ENCODE measurements around the gene GALNT11. TPM values are rescaled to one million over a fixed set of nuclear protein-coding genes. Genes with fewer than 3 reads are reported as not detected.

The GALNT11 gene
- total and polyA plus RNA-seq, 9 of the 15 experiments (the other 6 are each of a cell fraction or from before 2014, with no cell fraction given): 8.2 to 59.5 (median 36.5) TPM

DNA sequence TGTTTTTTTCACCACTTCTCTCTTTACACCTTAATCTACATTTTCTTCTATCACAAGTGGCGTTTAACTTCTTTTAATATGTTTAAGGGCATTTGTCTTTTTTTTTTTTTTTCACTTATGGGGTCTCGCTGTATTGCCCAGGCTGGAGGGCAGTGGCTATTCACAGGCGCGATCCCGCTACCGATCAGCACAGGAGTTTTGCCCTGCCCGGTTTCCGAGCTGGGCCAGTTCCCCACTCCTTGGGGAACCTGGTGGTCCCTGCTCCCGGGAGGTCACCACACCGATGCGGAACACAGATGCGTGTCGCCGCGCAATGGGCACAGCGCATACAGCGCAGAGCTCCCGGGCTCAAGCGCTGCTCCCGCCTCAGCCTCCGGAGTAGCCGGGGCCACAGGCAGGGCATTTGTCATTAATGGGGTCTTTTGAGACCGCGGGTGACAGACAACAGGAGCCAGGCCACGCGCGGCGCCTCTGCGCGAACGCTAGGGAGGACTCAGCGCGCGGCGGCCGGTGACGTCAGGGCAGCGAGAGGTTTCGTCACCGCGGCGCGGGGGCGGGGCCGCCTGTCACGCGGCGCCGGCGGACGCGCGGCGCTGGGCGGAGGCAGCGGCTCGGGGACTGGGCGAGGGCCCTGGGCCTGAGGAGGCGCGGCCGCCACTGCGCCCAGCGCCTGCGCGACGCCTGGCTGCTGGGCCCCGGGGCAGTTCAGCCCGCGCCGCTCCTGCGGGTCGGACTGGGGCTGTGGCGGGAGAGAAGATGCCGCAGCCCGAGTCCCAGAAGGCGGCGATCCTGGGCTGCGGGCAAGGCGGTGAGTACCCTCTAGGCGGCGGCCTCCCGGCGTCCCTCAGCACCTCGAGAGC, at the start of gene GALNT11 (continued):
- TF ChIP-seq TOE1 (IDR thresholded peaks at IDR 0.05; ENCODE audit: borderline replicate concordance) (peak; percentile 62; the same call in 1 of the 2 replicates), TOE1 (CRISPR knock-in tag; IDR thresholded peaks at IDR 0.05; ENCODE audit: borderline replicate concordance, low read depth) (no peak), HMGXB4 (CRISPR knock-in tag; IDR thresholded peaks at IDR 0.05) (peak; percentile 70; the same call in 1 of the 2 replicates), CTCFL (IDR thresholded peaks at IDR 0.05; ENCODE audit: borderline replicate concordance, insufficient read depth, low read depth, low read length, poor library complexity, severe bottlenecking) (peak; percentile 78), TEAD2 (tag; IDR thresholded peaks at IDR 0.05) (no peak), CHD4 (IDR thresholded peaks at IDR 0.05; ENCODE audit: insufficient read depth, insufficient replicate concordance, low read depth, low read length, poor library complexity, severe bottlenecking) (peak; percentile 93), FOXP1 (CRISPR knock-in tag; IDR thresholded peaks at IDR 0.05) (peak; percentile 78), KAT7 (CRISPR knock-in tag; IDR thresholded peaks at IDR 0.05; ENCODE audit: borderline replicate concordance) (peak; percentile 89; the same call in 1 of the 2 replicates), GTF3C2 (IDR thresholded peaks at IDR 0.05; ENCODE audit: borderline replicate concordance, extremely low read depth, insufficient read length) (no peak), RBFOX2 (IDR thresholded peaks at IDR 0.05; ENCODE audit: low read depth, low read length) (peak; percentile 94), E2F4 (CRISPR knock-in tag; IDR thresholded peaks at IDR 0.05; ENCODE audit: low read depth) (peak; percentile 40; the same call in 1 of the 2 replicates), RAD51 (IDR thresholded peaks at IDR 0.05; ENCODE audit: borderline replicate concordance, low read depth) (peak; percentile 42; the same call in 1 of the 2 replicates), MBD2 (IDR thresholded peaks at IDR 0.05; ENCODE audit: borderline replicate concordance, low read depth) (peak; percentile 68; the same call in 1 of the 2 replicates), GTF2E2 (tag; IDR thresholded peaks at IDR 0.05) (peak; percentile 83), ATF4 (CRISPR knock-in tag; IDR thresholded peaks at IDR 0.05) (peak; percentile 61; the same call in 1 of the 2 replicates), ZNF408 (CRISPR knock-in tag; IDR thresholded peaks at IDR 0.05; ENCODE audit: low read depth) (no peak)
